Body of pancreas (tissue), 4 donors: ENCODE results near the gene MTERF4. TPM values are rescaled to one million over a fixed set of nuclear protein-coding genes. Genes with fewer than 3 reads are reported as not detected.

Experiments used
- ATAC-seq: fragments of 150-250 bp; one replicate; pipeline ENCODE4 v1.9.1; 2016
- DNase-seq, 4 donors: peaks; one replicate each; pipeline ENCODE4 v3.0.0-alpha.2; 2019
- H3K27ac ChIP-seq, 4 donors: fragments of 200-600 bp; sonication (generic); 1 replicate in 3 of 4; 2 replicates in 1 of 4; pipeline versions ENCODE4 v1.5.1 to v1.6.1; 2016 to 2019; ENCODE audit warnings: mild to moderate bottlenecking in 1 of 4, mixed read lengths in 1 of 4, moderate library complexity in 1 of 4
- H3K27me3 ChIP-seq, 2 donors: fragments of 200-600 bp; sonication (generic); one replicate each; pipeline ENCODE4 v1.6.0; 2016; ENCODE audit warnings: mild to moderate bottlenecking in 1 of 2
- H3K36me3 ChIP-seq, 2 donors: fragments of 200-600 bp; sonication (generic); replicated peaks in 1 of 2; 2 replicates each; pipeline ENCODE4 v1.5.1; 2016; ENCODE audit warnings: low read depth in 2 of 2; ENCODE audit not compliant: insufficient read depth in 1 of 2
- H3K4me1 ChIP-seq: fragments of 200-600 bp; sonication (generic); one replicate; pipeline ENCODE4 v1.6.0; 2016
- H3K4me3 ChIP-seq, 2 donors: fragments of 200-600 bp; sonication (generic); 1 replicate in 1 of 2; 2 replicates in 1 of 2; pipeline ENCODE4 v1.5.1; 2016 to 2019
- H3K9me3 ChIP-seq, 3 donors: fragments of 200-600 bp; sonication (generic); 1 replicate in 2 of 3; 2 replicates in 1 of 3; pipeline ENCODE4 v1.5.1; 2016
- POLR2A ChIP-seq, 3 donors: fragments of 450-650 bp; IDR thresholded peaks; one replicate each; pipeline ENCODE4 v1.6.1; 2016; ENCODE audit warnings: antibody characterized with exemption in 3 of 3, mild to moderate bottlenecking in 2 of 3
- WGBS, 2 donors: methylation state at CpG; one replicate each; pipeline ENCODE4 v1.1.5; 2017; 5-methylcytosine and 5-hydroxymethylcytosine counted together
- intact Hi-C: fragments of 100-400 bp; cut with DNase I; formaldehyde crosslinking; loops from one replicate; pipeline ENCODE4 v1.15.1; 2023
- total RNA-seq, 2 donors: library from RNA; depleted of rRNA; stranded (reverse); fragments of >200 nt; gene quantifications; one replicate each; pipeline ENCODE4 v1.1.0, GENCODE V29; 2016
- TF ChIP-seq, protein P1 (sequence below), 7 experiments: fragments of 450-650 bp in 4 of 7; fragments of 200-600 bp in 3 of 7; sonication (generic) in 3 of 7; IDR thresholded peaks; one replicate each; pipeline ENCODE4 v1.5.1; 2016 to 2019; ENCODE audit warnings: antibody characterized with exemption in 7 of 7

MTERF4 gene, protein sequence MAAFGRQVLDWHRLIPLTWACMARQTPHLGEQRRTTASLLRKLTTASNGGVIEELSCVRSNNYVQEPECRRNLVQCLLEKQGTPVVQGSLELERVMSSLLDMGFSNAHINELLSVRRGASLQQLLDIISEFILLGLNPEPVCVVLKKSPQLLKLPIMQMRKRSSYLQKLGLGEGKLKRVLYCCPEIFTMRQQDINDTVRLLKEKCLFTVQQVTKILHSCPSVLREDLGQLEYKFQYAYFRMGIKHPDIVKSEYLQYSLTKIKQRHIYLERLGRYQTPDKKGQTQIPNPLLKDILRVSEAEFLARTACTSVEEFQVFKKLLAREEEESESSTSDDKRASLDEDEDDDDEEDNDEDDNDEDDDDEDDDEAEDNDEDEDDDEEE
- total RNA-seq: 10 to 100 TPM; 17.1 to 39.2 TPM

DNA sequence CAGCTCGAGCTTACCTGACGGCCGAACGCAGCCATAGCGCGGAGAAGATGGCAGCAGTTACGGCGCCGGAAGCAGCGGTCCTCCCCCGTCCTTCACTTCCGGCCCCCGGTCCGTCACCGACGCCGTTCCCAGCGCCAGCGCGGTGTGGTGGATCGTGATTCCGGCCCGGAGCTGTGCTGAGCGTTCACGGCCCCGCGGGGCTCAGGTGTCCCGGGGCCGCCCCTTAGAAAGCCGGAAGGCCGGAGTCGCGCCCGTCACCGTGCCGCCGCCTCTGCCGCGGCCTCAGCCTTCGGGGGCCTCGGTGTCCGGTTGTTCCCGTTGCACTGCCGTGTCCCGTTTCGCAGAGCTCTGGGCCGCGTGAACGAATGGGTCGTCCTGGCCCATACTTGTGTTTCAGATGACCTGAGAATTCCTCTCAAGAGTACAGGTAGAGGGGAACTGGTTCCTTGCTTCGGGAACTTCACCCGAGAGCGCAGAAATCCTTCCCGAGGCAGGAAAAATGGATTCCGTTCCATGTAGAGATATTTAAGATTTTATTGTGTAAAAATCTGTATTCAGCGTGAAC, at the start of gene MTERF4:
MTERF4 (minus strand) TSS at position 49 of the 565 bp plus-strand sequence; CDS start at position 35, 14 bp downstream.
- no peaks in the 10 kb centered on the region for H3K27me3 ChIP-seq
- 0% methylated on average over 7 to 55 of the region's 56 CpGs for WGBS, 2 donors
- DNase-seq (peak; percentile 90 to 93 (median 92)), ATAC-seq (peak; percentile 98)
- peak within 1 kb of the TSS; percentile 43 to 89 (median 81) for H3K27ac ChIP-seq
- peaks cover 30% of the 10 kb centered on the region for H3K4me1 ChIP-seq
- intact Hi-C loops: no loop called here
- H3K9me3 ChIP-seq: no peaks in the 10 kb centered on the region
- peak within 1 kb of the TSS; percentile 32 to 91 for H3K4me3 ChIP-seq
- no peaks in the 10 kb centered on the region for H3K36me3 ChIP-seq
- TF ChIP-seq, protein P1, sequence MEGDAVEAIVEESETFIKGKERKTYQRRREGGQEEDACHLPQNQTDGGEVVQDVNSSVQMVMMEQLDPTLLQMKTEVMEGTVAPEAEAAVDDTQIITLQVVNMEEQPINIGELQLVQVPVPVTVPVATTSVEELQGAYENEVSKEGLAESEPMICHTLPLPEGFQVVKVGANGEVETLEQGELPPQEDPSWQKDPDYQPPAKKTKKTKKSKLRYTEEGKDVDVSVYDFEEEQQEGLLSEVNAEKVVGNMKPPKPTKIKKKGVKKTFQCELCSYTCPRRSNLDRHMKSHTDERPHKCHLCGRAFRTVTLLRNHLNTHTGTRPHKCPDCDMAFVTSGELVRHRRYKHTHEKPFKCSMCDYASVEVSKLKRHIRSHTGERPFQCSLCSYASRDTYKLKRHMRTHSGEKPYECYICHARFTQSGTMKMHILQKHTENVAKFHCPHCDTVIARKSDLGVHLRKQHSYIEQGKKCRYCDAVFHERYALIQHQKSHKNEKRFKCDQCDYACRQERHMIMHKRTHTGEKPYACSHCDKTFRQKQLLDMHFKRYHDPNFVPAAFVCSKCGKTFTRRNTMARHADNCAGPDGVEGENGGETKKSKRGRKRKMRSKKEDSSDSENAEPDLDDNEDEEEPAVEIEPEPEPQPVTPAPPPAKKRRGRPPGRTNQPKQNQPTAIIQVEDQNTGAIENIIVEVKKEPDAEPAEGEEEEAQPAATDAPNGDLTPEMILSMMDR (IDR thresholded peaks at IDR 0.05): peak in 1 of 7 experiments; percentile 12
- peak; percentile 57 to 89 (median 87) for TF ChIP-seq POLR2A (IDR thresholded peaks at IDR 0.05)

DNA sequence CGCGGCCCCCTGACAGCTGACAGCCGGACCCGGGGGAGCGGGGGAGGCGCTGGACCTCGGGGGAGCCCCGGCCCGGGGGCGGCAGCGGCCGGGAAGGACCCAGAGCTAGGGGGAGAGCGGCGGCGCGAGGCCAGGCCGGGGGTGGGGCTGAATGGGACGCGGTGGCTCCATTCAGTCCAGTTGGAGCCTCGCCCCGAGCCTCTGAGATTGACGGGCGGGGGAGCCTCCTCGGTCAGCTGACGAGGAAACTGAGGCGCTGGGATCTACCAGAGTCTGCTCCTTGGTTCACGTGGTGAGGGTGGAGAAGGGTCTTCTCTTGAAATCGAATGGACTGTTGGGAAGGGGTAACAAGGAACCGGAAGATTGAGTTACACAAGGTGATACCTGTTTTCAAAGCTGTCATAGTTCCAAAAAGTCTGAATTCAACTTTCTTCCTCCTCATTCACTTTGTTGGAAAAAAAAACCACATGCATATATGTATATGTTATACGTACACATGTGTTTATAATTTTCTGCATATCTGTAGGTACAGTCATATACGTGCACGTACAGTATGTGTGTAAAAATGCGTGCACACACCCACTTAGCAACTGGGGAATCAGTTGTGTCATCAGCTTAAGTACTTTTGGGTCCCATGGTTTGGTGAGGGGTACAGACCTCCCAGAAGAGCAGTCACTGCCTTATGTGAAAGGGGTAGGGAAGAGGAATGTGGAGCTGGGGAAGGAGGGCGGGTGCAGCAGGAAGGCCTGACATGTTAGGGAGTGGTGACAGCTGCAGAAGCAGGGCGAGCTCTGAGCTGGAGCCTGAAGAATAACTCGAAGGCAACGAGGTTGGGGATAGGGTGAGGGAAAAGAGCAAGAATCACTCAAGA, 48.8 kb upstream of the MTERF4 start:
- DNase-seq (no peak), ATAC-seq (no peak)
- Histone ChIP-seq H3K27ac (peak overlapping the region in 3 of 4 donors; percentile 39 to 81 (median 80)), H3K4me3 (peak overlapping the region; percentile 91 to 100), H3K9me3 (no peaks in the 10 kb centered on the region), H3K4me1 (peaks cover 21% of the 10 kb centered on the region), H3K36me3 (peaks cover 0 to 2% of the 10 kb centered on the region in 2 donors), H3K27me3 (no peaks in the 10 kb centered on the region)
- TF ChIP-seq, protein P1 (IDR thresholded peaks at IDR 0.05): no peak
- no peak for TF ChIP-seq POLR2A (IDR thresholded peaks at IDR 0.05)
- 8 to 9% methylated on average over 14 to 21 of the region's 37 CpGs for WGBS, 2 donors
- intact Hi-C loops: no loop called here

DNA sequence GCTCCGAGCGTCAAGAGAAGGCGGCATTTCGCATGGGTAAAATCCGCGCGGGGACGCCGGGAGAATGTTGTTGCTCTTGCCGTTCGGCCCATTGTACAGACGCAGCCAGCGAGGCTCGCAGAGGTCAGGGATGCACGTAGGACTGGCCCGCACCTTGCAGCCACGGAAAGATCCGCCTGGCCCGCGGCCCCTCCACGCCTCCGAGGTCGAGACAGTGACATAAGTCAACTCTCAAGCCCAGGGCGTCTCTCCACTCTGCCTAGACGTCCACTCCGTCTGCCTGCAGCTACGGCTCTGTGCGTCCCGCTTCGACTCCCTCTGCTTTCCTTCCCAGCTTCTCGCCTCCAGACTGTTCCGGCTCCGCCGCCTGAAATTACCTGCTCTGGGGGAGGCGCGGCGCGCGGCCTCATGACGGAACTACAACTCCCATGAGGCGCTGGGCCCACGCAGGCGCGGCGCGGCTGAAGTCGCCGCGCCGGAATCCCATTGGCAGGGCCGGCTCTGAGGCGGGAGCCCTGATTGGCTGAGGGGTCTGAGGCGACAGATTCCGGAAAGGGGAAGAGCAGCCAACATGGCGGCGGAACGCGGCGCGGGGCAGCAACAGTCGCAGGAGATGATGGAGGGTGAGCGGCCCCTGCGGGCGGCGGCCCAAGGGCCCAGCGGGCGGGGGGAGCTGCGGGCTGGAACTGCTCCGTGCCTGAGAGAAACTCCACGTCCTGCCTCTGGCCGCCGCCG, 48.0 kb upstream of the MTERF4 start, which contains the start of gene PPP1R7:
PPP1R7 (plus strand) TSS at position 543 of the 735 bp plus-strand sequence; CDS start at position 572, 29 bp downstream.
- 0 to 7% methylated on average over 3 to 72 of the region's 73 CpGs for WGBS, 2 donors
- Histone ChIP-seq H3K27ac (peak within 1 kb of the TSS; percentile 3 to 81 (median 62)), H3K4me3 (peak within 1 kb of the TSS; percentile 91 to 100), H3K4me1 (peaks cover 21% of the 10 kb centered on the region), H3K9me3 (no peaks in the 10 kb centered on the region), H3K27me3 (no peaks in the 10 kb centered on the region), H3K36me3 (peaks cover 0 to 2% of the 10 kb centered on the region in 2 donors)
- DNase-seq (peak; percentile 95 to 96 (median 96)), ATAC-seq (peak; percentile 91)
- peak; percentile 55 to 75 (median 73) for TF ChIP-seq POLR2A (IDR thresholded peaks at IDR 0.05)
- TF ChIP-seq, protein P1 (IDR thresholded peaks at IDR 0.05): peak in 3 of 7 experiments; percentile 6 to 27 (median 19)
- intact Hi-C loops: no loop called here

DNA sequence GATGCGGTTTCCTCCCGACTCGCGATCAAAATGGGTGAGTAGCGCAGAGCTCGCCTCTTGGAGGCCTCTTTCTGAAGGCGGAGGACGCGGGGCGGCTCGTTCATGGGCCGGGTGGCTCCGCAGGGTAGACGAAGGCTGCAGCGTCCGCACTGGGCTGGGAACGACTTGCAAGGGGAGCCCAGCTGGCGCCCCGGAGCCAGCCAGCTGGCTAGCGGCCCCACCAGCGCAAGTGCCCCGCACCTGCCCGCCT, 47.5 kb upstream of the MTERF4 start:
- whole genome bisulfite sequencing, 2 donors: 0% methylated on average over 2 to 23 of the region's 23 CpGs
- Histone ChIP-seq H3K4me1 (peaks cover 21% of the 10 kb centered on the region), H3K27me3 (no peaks in the 10 kb centered on the region), H3K36me3 (no peaks in the 10 kb centered on the region), H3K9me3 (no peaks in the 10 kb centered on the region), H3K27ac (peak overlapping the region; percentile 3 to 81 (median 62)), H3K4me3 (peak overlapping the region; percentile 40 to 100)
- no peak for TF ChIP-seq POLR2A (IDR thresholded peaks at IDR 0.05)
- TF ChIP-seq, protein P1 (IDR thresholded peaks at IDR 0.05): no peak
- ATAC-seq (no peak), DNase-seq (no peak)
- intact Hi-C loops: no loop called here
